ENCODE measurements around the gene DPP6.

Gene DPP6

GRCh38 chr7:154638286-154638685 is 586.1 kb downstream of the DPP6 start:
- TF ChIP-seq, protein P1, sequence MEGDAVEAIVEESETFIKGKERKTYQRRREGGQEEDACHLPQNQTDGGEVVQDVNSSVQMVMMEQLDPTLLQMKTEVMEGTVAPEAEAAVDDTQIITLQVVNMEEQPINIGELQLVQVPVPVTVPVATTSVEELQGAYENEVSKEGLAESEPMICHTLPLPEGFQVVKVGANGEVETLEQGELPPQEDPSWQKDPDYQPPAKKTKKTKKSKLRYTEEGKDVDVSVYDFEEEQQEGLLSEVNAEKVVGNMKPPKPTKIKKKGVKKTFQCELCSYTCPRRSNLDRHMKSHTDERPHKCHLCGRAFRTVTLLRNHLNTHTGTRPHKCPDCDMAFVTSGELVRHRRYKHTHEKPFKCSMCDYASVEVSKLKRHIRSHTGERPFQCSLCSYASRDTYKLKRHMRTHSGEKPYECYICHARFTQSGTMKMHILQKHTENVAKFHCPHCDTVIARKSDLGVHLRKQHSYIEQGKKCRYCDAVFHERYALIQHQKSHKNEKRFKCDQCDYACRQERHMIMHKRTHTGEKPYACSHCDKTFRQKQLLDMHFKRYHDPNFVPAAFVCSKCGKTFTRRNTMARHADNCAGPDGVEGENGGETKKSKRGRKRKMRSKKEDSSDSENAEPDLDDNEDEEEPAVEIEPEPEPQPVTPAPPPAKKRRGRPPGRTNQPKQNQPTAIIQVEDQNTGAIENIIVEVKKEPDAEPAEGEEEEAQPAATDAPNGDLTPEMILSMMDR (IDR thresholded peaks at IDR 0.05; ENCODE audit: control extremely low read depth, extremely low read depth, low read depth, missing control alignments) = no peak
- ChIA-PET CTCF (no interaction called here), POLR2A (no interaction called here)
- no peak for DNase-seq (ENCODE audit: extremely low spot score)

GRCh38 chr7:154640266-154640865 is 588.2 kb downstream of the DPP6 start:
- CTCF ChIA-PET = no interaction called here
- TF ChIP-seq, protein P1 (IDR thresholded peaks at IDR 0.05; ENCODE audit: control extremely low read depth, extremely low read depth, low read depth, missing control alignments) = no peak
- POLR2A ChIA-PET = no interaction called here
- DNase-seq (ENCODE audit: extremely low spot score) = no peak

GRCh38 chr7:154640917-154641316 is 588.7 kb downstream of the DPP6 start:
- POLR2A ChIA-PET = no interaction called here
- DNase-seq (ENCODE audit: extremely low spot score) = no peak

GRCh38 chr7:154644366-154644765 is 592.2 kb downstream of the DPP6 start:
- TF ChIP-seq, protein P1 (IDR thresholded peaks at IDR 0.05; ENCODE audit: control extremely low read depth, extremely low read depth, low read depth, missing control alignments) = no peak

More at GRCh38 chr7:154640917-154641316, 588.7 kb downstream of the DPP6 start:
- CTCF ChIA-PET = no interaction called here
- TF ChIP-seq, protein P1 (IDR thresholded peaks at IDR 0.05; ENCODE audit: control extremely low read depth, extremely low read depth, low read depth, missing control alignments) = no peak

DNA sequence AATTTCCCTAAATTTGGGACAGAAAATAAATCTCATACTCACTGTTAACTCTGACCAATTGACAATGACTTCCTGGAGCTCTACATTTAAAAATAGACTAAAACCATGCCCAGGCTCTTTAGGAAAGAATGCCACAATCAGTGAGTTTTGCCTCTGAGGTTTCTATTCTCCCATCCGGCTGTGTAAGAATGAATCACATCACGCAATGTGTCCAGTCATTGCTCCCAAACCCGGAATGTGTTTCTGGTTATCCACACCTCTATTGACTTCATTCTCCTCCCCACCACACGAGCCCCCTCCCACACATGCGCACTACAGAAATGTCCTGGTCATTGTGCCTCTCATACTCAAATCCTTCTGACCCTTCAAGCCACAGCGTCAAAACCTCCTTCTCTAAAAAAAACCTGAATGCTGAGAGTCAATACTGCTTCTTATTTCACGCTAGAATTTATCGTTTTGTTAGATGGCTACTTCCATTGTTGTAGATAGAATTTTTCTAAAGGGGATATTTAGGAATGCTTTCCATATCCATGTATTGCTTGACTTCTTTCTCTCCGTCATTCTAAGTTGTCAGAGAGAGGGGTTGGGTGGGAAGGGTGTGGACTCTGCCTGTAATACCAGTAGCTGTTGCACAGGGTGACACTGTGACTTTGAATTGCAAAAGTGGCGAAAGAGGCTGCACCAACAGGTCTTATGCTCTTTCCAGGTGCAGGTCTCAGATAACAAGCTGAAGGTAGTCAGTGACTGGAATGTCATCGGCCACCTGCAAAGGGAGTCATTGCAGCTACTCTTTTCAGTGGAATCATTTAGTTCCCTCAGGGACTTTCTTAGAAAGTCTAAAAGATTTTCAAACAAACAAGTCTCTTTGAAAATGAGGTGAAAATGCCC is 594.2 kb downstream of the DPP6 start:
- POLR2A ChIA-PET = no interaction called here
- CTCF ChIA-PET = no interaction called here
- TF ChIP-seq, protein P1 (IDR thresholded peaks at IDR 0.05; ENCODE audit: control extremely low read depth, extremely low read depth, low read depth, missing control alignments) = no peak
- no peak for DNase-seq (ENCODE audit: extremely low spot score)

More at GRCh38 chr7:154644366-154644765, 592.2 kb downstream of the DPP6 start:
- ChIA-PET POLR2A (no interaction called here), CTCF (no interaction called here)
- no peak for DNase-seq (ENCODE audit: extremely low spot score)

- DNase-seq (ENCODE audit: extremely low spot score) = no peak
- TF ChIP-seq, protein P1 (IDR thresholded peaks at IDR 0.05; ENCODE audit: control extremely low read depth, extremely low read depth, low read depth, missing control alignments) = no peak
- ChIA-PET POLR2A (no interaction called here), CTCF (no interaction called here)
These were observed 595.4 kb downstream of the DPP6 start for GRCh38 chr7:154647625-154648024.

Data from GM10248 (cell line).